ENCODE measurements around the gene AQR.

The AQR gene

GRCh38 chr15:34993412-34993811, 23.9 kb upstream of the AQR start:
- no peak for TF ChIP-seq Cebpa-rat (IDR thresholded peaks at IDR 0.05)
- H3K36me3 ChIP-seq = no peaks in the 10 kb centered on the region
- peaks cover 7 to 26% (median 15%) of the 10 kb centered on the region in 10 experiments for H3K4me1 ChIP-seq
- H3K27me3 ChIP-seq = no peaks in the 10 kb centered on the region
- no peak overlapping the region for H3K9ac ChIP-seq
- peak overlapping the region in 1 of 11 experiments; percentile 21; a peak in 1 of 22 replicates for H3K4me2 ChIP-seq
- no peaks in the 10 kb centered on the region for H3K9me3 ChIP-seq (replicated peaks in 1 of 11)
- no peak overlapping the region for H3K27ac ChIP-seq
- H4K20me1 ChIP-seq = no peaks in the 10 kb centered on the region
- no peak overlapping the region for H3K4me3 ChIP-seq

- H3K36me3 ChIP-seq = peaks cover 10 to 38% (median 30%) of the 10 kb centered on the region in 11 experiments; a peak in 21 of 22 replicates
- no peaks in the 10 kb centered on the region for H3K27me3 ChIP-seq
- H3K27ac ChIP-seq = peak within 1 kb of the TSS; percentile 87 to 99 (median 96)
- peaks cover 33 to 47% (median 41%) of the 10 kb centered on the region in 10 experiments for H3K4me1 ChIP-seq
- peak within 1 kb of the TSS; percentile 78 to 99 (median 90) for H3K4me3 ChIP-seq
- peak within 1 kb of the TSS; percentile 89 to 98 (median 95) for H3K9ac ChIP-seq
- H3K4me2 ChIP-seq = peak within 1 kb of the TSS; percentile 85 to 99 (median 96)
- peaks cover 5 to 41% (median 36%) of the 10 kb centered on the region in 11 experiments; a peak in 19 of 22 replicates for H4K20me1 ChIP-seq
- TF ChIP-seq Cebpa-rat (IDR thresholded peaks at IDR 0.05) = no peak
- H3K9me3 ChIP-seq (replicated peaks in 1 of 11) = no peaks in the 10 kb centered on the region
These were observed 18.7 kb upstream of the AQR start, which contains the start of gene ZNF770 for GRCh38 chr15:34988027-34988902. Gene ZNF770 (minus strand): TSS chr15:34988287. CDS start chr15:34983434, 4,853 bp downstream.

GRCh38 chr15:34987609-34988026, 18.1 kb upstream of the AQR start:
- Histone ChIP-seq H3K9me3 (replicated peaks in 1 of 11) (no peaks in the 10 kb centered on the region), H3K27me3 (no peaks in the 10 kb centered on the region), H3K27ac (peak overlapping the region; percentile 87 to 99 (median 96)), H4K20me1 (peaks cover 5 to 48% (median 38%) of the 10 kb centered on the region in 11 experiments; a peak in 19 of 22 replicates), H3K4me3 (peak overlapping the region; percentile 78 to 99 (median 90)), H3K4me2 (peak overlapping the region; percentile 85 to 99 (median 96)), H3K9ac (peak overlapping the region; percentile 89 to 98 (median 95)), H3K4me1 (peaks cover 33 to 47% (median 41%) of the 10 kb centered on the region in 10 experiments), H3K36me3 (peaks cover 17 to 44% (median 36%) of the 10 kb centered on the region in 11 experiments)
- TF ChIP-seq Cebpa-rat (IDR thresholded peaks at IDR 0.05) = no peak

GRCh38 chr15:34986771-34987480, 17.4 kb upstream of the AQR start:
- Histone ChIP-seq H4K20me1 (peaks cover 5 to 54% (median 38%) of the 10 kb centered on the region in 11 experiments; a peak in 19 of 22 replicates), H3K4me2 (peak overlapping the region; percentile 85 to 99 (median 96)), H3K4me1 (peaks cover 33 to 47% (median 41%) of the 10 kb centered on the region in 10 experiments), H3K27ac (peak overlapping the region; percentile 87 to 99 (median 96); a peak in 21 of 22 replicates), H3K4me3 (peak overlapping the region; percentile 78 to 99 (median 90)), H3K36me3 (peaks cover 24 to 51% (median 43%) of the 10 kb centered on the region in 11 experiments), H3K27me3 (no peaks in the 10 kb centered on the region), H3K9ac (peak overlapping the region; percentile 89 to 98 (median 95)), H3K9me3 (replicated peaks in 1 of 11) (no peaks in the 10 kb centered on the region)
- TF ChIP-seq Cebpa-rat (IDR thresholded peaks at IDR 0.05) = no peak

- H3K9ac ChIP-seq = peak overlapping the region; percentile 89 to 98 (median 95); a peak in 20 of 22 replicates
- H3K4me1 ChIP-seq = peaks cover 30 to 43% (median 39%) of the 10 kb centered on the region in 10 experiments
- peak overlapping the region; percentile 85 to 99 (median 96) for H3K4me2 ChIP-seq
- no peak for TF ChIP-seq Cebpa-rat (IDR thresholded peaks at IDR 0.05)
- H4K20me1 ChIP-seq = peaks cover 5 to 57% (median 38%) of the 10 kb centered on the region in 11 experiments; a peak in 19 of 22 replicates
- H3K36me3 ChIP-seq = peaks cover 30 to 57% (median 49%) of the 10 kb centered on the region in 11 experiments
- no peaks in the 10 kb centered on the region for H3K27me3 ChIP-seq
- no peaks in the 10 kb centered on the region for H3K9me3 ChIP-seq (replicated peaks in 1 of 11)
- H3K27ac ChIP-seq = peak overlapping the region in 5 of 11 experiments; percentile 91 to 99 (median 97); a peak in 5 of 22 replicates
- peak overlapping the region; percentile 78 to 99 (median 90) for H3K4me3 ChIP-seq
These were observed 16.8 kb upstream of the AQR start for GRCh38 chr15:34986326-34986725.

- H3K27me3 ChIP-seq = no peaks in the 10 kb centered on the region
- H3K36me3 ChIP-seq = peaks cover 33 to 70% (median 58%) of the 10 kb centered on the region in 11 experiments
- H3K9me3 ChIP-seq (replicated peaks in 1 of 11) = no peaks in the 10 kb centered on the region
- no peak for TF ChIP-seq Cebpa-rat (IDR thresholded peaks at IDR 0.05)
- peak overlapping the region in 1 of 11 experiments; percentile 50; a peak in 4 of 22 replicates for H3K27ac ChIP-seq
- H3K4me3 ChIP-seq = 0 out of 20 replicates have a peak overlapping the region, but pooled peaks of 1 of the 10 experiments have one; percentile 85
- peaks cover 5 to 67% (median 38%) of the 10 kb centered on the region in 11 experiments; a peak in 19 of 22 replicates for H4K20me1 ChIP-seq
- peak overlapping the region in 4 of 11 experiments; percentile 30 to 98 (median 95); a peak in 2 of 22 replicates for H3K9ac ChIP-seq
- H3K4me2 ChIP-seq = peak overlapping the region; percentile 85 to 99 (median 96)
- peaks cover 26 to 41% (median 35%) of the 10 kb centered on the region in 10 experiments for H3K4me1 ChIP-seq
These were observed 15.5 kb upstream of the AQR start for GRCh38 chr15:34984889-34985630.

GRCh38 chr15:34976743-34977142, 7.2 kb upstream of the AQR start:
- Histone ChIP-seq H3K4me3 (no peak overlapping the region), H3K4me2 (no peak overlapping the region), H3K9me3 (replicated peaks in 1 of 11) (no peaks in the 10 kb centered on the region), H3K9ac (no peak overlapping the region), H4K20me1 (peaks cover 0 to 36% (median 5%) of the 10 kb centered on the region in 11 experiments; a peak in 10 of 22 replicates), H3K27ac (no peak overlapping the region), H3K27me3 (no peaks in the 10 kb centered on the region), H3K36me3 (peaks cover 7 to 49% (median 28%) of the 10 kb centered on the region in 11 experiments), H3K4me1 (no peaks in the 10 kb centered on the region)
- TF ChIP-seq Cebpa-rat (IDR thresholded peaks at IDR 0.05) = no peak

GRCh38 chr15:34976073-34976472, 6.5 kb upstream of the AQR start:
- peaks cover 0 to 29% (median 5%) of the 10 kb centered on the region in 11 experiments; a peak in 8 of 22 replicates for H4K20me1 ChIP-seq
- no peak overlapping the region for H3K4me2 ChIP-seq
- no peaks in the 10 kb centered on the region for H3K4me1 ChIP-seq
- TF ChIP-seq Cebpa-rat (IDR thresholded peaks at IDR 0.05) = no peak
- H3K4me3 ChIP-seq = no peak overlapping the region
- no peak overlapping the region for H3K9ac ChIP-seq
- H3K36me3 ChIP-seq = peaks cover under 1 to 42% (median 21%) of the 10 kb centered on the region in 11 experiments; a peak in 21 of 22 replicates
- H3K27ac ChIP-seq = no peak overlapping the region
- no peaks in the 10 kb centered on the region for H3K27me3 ChIP-seq
- H3K9me3 ChIP-seq (replicated peaks in 1 of 11) = no peaks in the 10 kb centered on the region
